Upper lobe of left lung (tissue), 6 donors: ENCODE measurements around the gene GDF2. TPM values are rescaled to one million over a fixed set of nuclear protein-coding genes. Genes with fewer than 3 reads are reported as not detected.

Experiments used
- ATAC-seq, 2 donors: fragments of 200-7000 bp; cut with Tn5 transposase; one replicate each; pipeline ENCODE4 v1.9.1; 2022; ENCODE audit warnings: mild to moderate bottlenecking in 2 of 2, moderate library complexity in 2 of 2; ENCODE audit not compliant: low FRiP score in 2 of 2
- DNase-seq, 2 donors: peaks; one replicate each; pipeline ENCODE4 v3.0.0-alpha.2; 2019 to 2020
- H3K27ac ChIP-seq, 4 donors: fragments of 200-600 bp; sonication (generic); one replicate each; pipeline ENCODE4 v1.5.1; 2016 to 2019
- H3K27me3 ChIP-seq, 4 donors: fragments of 200-600 bp; sonication (generic); one replicate each; pipeline ENCODE4 v1.5.1; 2017 to 2019
- H3K36me3 ChIP-seq, 4 donors: fragments of 200-600 bp; sonication (generic); one replicate each; pipeline ENCODE4 v1.5.1; 2016 to 2019
- H3K4me1 ChIP-seq, 4 donors: fragments of 200-600 bp; sonication (generic); one replicate each; pipeline ENCODE4 v1.5.1; 2018 to 2019
- H3K4me3 ChIP-seq, 4 donors: fragments of 200-600 bp; sonication (generic); one replicate each; pipeline ENCODE4 v1.5.1; 2017 to 2019; ENCODE audit warnings: mild to moderate bottlenecking in 2 of 4, moderate library complexity in 1 of 4
- H3K9me3 ChIP-seq, 4 donors: fragments of 200-600 bp; sonication (generic); one replicate each; pipeline ENCODE4 v1.5.1; 2018 to 2019
- CTCF ChIP-seq, 6 experiments: fragments of 450-650 bp in 4 of 6; fragments of 200-600 bp in 2 of 6; sonication (generic) in 2 of 6; IDR thresholded peaks; one replicate each; pipeline ENCODE4 v1.5.1; 2016 to 2019; ENCODE audit warnings: antibody characterized with exemption in 6 of 6
- EP300 ChIP-seq, 4 donors: sonication (generic); formaldehyde crosslinking; IDR thresholded peaks; one replicate each; pipeline ENCODE4 v1.5.1; 2017; ENCODE audit warnings: antibody characterized with exemption in 4 of 4, control low read depth in 2 of 4
- POLR2A ChIP-seq, 4 donors: fragments of 450-650 bp; IDR thresholded peaks; one replicate each; pipeline ENCODE4 v1.5.1; 2016 to 2017; ENCODE audit warnings: antibody characterized with exemption in 4 of 4, mild to moderate bottlenecking in 2 of 4
- POLR2AphosphoS5 ChIP-seq, 2 donors: sonication (generic); formaldehyde crosslinking; IDR thresholded peaks; one replicate each; pipeline ENCODE4 v1.5.1; 2017; ENCODE audit warnings: antibody characterized with exemption in 2 of 2
- WGBS, 2 donors: methylation state at CpG; one replicate each; pipeline ENCODE4 v1.1.5; 2017 to 2018; 5-methylcytosine and 5-hydroxymethylcytosine counted together
- total RNA-seq, 6 donors: library from RNA; depleted of rRNA in 4 of 6; stranded (reverse); fragments of >200 nt in 4 of 6; gene quantifications; one replicate each; pipeline versions ENCODE4 v1.1.0 to v1.2.1, GENCODE V29; 2016 to 2021
- donor health status: DM: no; HTN: no; CAD: no; lungs with moderate emphysema.
- donor health status: DM: no; HTN: yes; CAD: no; lungs with severe emphysema.

Gene GDF2
- total RNA-seq, 6 donors from 2014 or later: not detected

- no peak overlapping the region for H3K27ac ChIP-seq
- no peak overlapping the region for H3K4me3 ChIP-seq
- no peak for DNase-seq
- no peak for ATAC-seq
- H3K36me3 ChIP-seq: no peaks in the 10 kb centered on the region
- no peak for TF ChIP-seq POLR2AphosphoS5 (IDR thresholded peaks at IDR 0.05)
- TF ChIP-seq EP300 (IDR thresholded peaks at IDR 0.05): no peak
- no peak for TF ChIP-seq POLR2A (IDR thresholded peaks at IDR 0.05)
- TF ChIP-seq CTCF (IDR thresholded peaks at IDR 0.05): no peak
- 83 to 88% methylated on average over 10 to 14 of the region's 14 CpGs for WGBS, 2 donors
- H3K4me1 ChIP-seq: no peaks in the 10 kb centered on the region
- H3K9me3 ChIP-seq: no peaks in the 10 kb centered on the region
- no peaks in the 10 kb centered on the region for H3K27me3 ChIP-seq
These were observed 38.3 kb downstream of the GDF2 start for GRCh38 chr10:47360419-47361040.

- no peak overlapping the region for H3K4me3 ChIP-seq
- H3K4me1 ChIP-seq: no peaks in the 10 kb centered on the region
- ATAC-seq: peak in 1 of 2 donors; percentile 41
- TF ChIP-seq CTCF (IDR thresholded peaks at IDR 0.05) (peak; percentile 39 to 58 (median 49)), EP300 (IDR thresholded peaks at IDR 0.05) (no peak)
- no peak for DNase-seq
- no peaks in the 10 kb centered on the region for H3K27me3 ChIP-seq
- WGBS, 2 donors: 63 to 77% methylated on average over 5 to 9 of the region's 9 CpGs
- H3K9me3 ChIP-seq: no peaks in the 10 kb centered on the region
- no peaks in the 10 kb centered on the region for H3K36me3 ChIP-seq
- H3K27ac ChIP-seq: no peak overlapping the region
These were observed 39.0 kb downstream of the GDF2 start for GRCh38 chr10:47361293-47361692.

- no peaks in the 10 kb centered on the region for H3K4me1 ChIP-seq
- H3K4me3 ChIP-seq: no peak overlapping the region
- no peaks in the 10 kb centered on the region for H3K27me3 ChIP-seq
- TF ChIP-seq POLR2A (IDR thresholded peaks at IDR 0.05): no peak
- TF ChIP-seq POLR2AphosphoS5 (IDR thresholded peaks at IDR 0.05): no peak
- TF ChIP-seq EP300 (IDR thresholded peaks at IDR 0.05): no peak
- no peak for TF ChIP-seq CTCF (IDR thresholded peaks at IDR 0.05)
- 83 to 90% methylated on average over 3 of the region's 3 CpGs for WGBS, 2 donors
- ATAC-seq (no peak), DNase-seq (no peak)
- no peak overlapping the region for H3K27ac ChIP-seq
- H3K36me3 ChIP-seq: no peaks in the 10 kb centered on the region
- no peaks in the 10 kb centered on the region for H3K9me3 ChIP-seq
These were observed 39.9 kb downstream of the GDF2 start for GRCh38 chr10:47362199-47362598.

GRCh38 chr10:47363781-47364180 is 41.5 kb downstream of the GDF2 start:
- TF ChIP-seq POLR2A (IDR thresholded peaks at IDR 0.05) (no peak), EP300 (IDR thresholded peaks at IDR 0.05) (no peak), CTCF (IDR thresholded peaks at IDR 0.05) (no peak), POLR2AphosphoS5 (IDR thresholded peaks at IDR 0.05) (no peak)
- Histone ChIP-seq H3K4me3 (no peak overlapping the region), H3K4me1 (no peaks in the 10 kb centered on the region), H3K27ac (no peak overlapping the region), H3K9me3 (no peaks in the 10 kb centered on the region), H3K36me3 (no peaks in the 10 kb centered on the region), H3K27me3 (no peaks in the 10 kb centered on the region)
- no peak for DNase-seq
- no peak for ATAC-seq
- 86% methylated on average over 3 of the region's 3 CpGs for WGBS, 2 donors

- H3K36me3 ChIP-seq: no peaks in the 10 kb centered on the region
- TF ChIP-seq CTCF (IDR thresholded peaks at IDR 0.05): no peak
- TF ChIP-seq POLR2AphosphoS5 (IDR thresholded peaks at IDR 0.05): no peak
- TF ChIP-seq EP300 (IDR thresholded peaks at IDR 0.05): no peak
- TF ChIP-seq POLR2A (IDR thresholded peaks at IDR 0.05): no peak
- no peak for DNase-seq
- no peak for ATAC-seq
- 68 to 69% methylated on average over 4 of the region's 4 CpGs for WGBS, 2 donors
- no peak overlapping the region for H3K27ac ChIP-seq
- no peaks in the 10 kb centered on the region for H3K27me3 ChIP-seq
- H3K4me3 ChIP-seq: no peak overlapping the region
- H3K4me1 ChIP-seq: no peaks in the 10 kb centered on the region
- H3K9me3 ChIP-seq: no peaks in the 10 kb centered on the region
These were observed 42.1 kb downstream of the GDF2 start for GRCh38 chr10:47364366-47364765.
